C4-2B (cell line): Measurements from ENCODE around the gene RNF6.

Source experiments
- H3K27ac ChIP-seq: fragments of 450-650 bp; 2 replicates; pipeline ENCODE4 v1.5.1; 2017
- CTCF ChIP-seq: fragments of 450-650 bp; conservative IDR thresholded peaks from 2 replicates; pipeline ENCODE4 v1.5.1; 2017; ENCODE audit warnings: mild to moderate bottlenecking
- ZFX ChIP-seq: fragments of 450-650 bp; IDR thresholded peaks from 2 replicates; pipeline ENCODE4 v1.6.1; 2017

RNF6 gene

GRCh38 chr13:26247011-26247410 is 24.9 kb upstream of the RNF6 start:
- TF ChIP-seq CTCF, result no peak
- TF ChIP-seq ZFX, result no peak
- no peak overlapping the region for H3K27ac ChIP-seq

GRCh38 chr13:26246154-26246553 is 24.0 kb upstream of the RNF6 start:
- H3K27ac ChIP-seq, result no peak overlapping the region
- TF ChIP-seq ZFX (no peak), CTCF (no peak)

GRCh38 chr13:26236296-26236695 is 14.2 kb upstream of the RNF6 start:
- H3K27ac ChIP-seq, result no peak overlapping the region
- TF ChIP-seq CTCF, result no peak

GRCh38 chr13:26230703-26231102 is 8.6 kb upstream of the RNF6 start:
- no peak overlapping the region for H3K27ac ChIP-seq
- TF ChIP-seq ZFX, result no peak
- TF ChIP-seq CTCF, result no peak

- TF ChIP-seq CTCF (no peak), ZFX (no peak)
Measured at GRCh38 chr13:26229080-26229615, 7.0 kb upstream of the RNF6 start.

GRCh38 chr13:26228096-26228495 is 6.0 kb upstream of the RNF6 start:
- no peak overlapping the region for H3K27ac ChIP-seq
- no peak for TF ChIP-seq ZFX
- TF ChIP-seq CTCF, result no peak

More at GRCh38 chr13:26229080-26229615, 7.0 kb upstream of the RNF6 start:
- no peak overlapping the region for H3K27ac ChIP-seq

- no peak overlapping the region for H3K27ac ChIP-seq
- no peak for TF ChIP-seq ZFX
- no peak for TF ChIP-seq CTCF
Measured at GRCh38 chr13:26227166-26227971, 5.3 kb upstream of the RNF6 start.
